ENCODE results near the gene HLA-B.

DNA sequence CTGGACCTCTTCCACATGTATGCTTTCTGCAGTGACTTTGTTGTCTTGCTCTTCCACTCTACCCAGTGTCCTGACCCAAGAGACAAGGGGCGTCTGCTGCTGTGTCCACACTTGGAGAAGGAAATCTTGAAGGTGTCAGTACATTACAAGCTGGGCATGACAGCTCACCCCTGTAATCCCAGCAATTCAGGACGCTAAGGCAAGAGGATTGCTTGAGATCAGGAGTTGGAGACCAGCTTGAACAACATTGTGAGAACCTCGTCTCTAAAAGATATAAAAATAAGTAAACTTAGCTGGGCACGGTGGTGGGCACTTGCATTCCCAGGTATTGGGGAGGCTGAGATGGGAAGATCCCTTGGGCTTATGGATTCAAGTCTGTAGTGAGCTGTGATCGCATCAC lies 5.8 kb upstream of the HLA-B start:
- TF ChIP-seq, protein P1, sequence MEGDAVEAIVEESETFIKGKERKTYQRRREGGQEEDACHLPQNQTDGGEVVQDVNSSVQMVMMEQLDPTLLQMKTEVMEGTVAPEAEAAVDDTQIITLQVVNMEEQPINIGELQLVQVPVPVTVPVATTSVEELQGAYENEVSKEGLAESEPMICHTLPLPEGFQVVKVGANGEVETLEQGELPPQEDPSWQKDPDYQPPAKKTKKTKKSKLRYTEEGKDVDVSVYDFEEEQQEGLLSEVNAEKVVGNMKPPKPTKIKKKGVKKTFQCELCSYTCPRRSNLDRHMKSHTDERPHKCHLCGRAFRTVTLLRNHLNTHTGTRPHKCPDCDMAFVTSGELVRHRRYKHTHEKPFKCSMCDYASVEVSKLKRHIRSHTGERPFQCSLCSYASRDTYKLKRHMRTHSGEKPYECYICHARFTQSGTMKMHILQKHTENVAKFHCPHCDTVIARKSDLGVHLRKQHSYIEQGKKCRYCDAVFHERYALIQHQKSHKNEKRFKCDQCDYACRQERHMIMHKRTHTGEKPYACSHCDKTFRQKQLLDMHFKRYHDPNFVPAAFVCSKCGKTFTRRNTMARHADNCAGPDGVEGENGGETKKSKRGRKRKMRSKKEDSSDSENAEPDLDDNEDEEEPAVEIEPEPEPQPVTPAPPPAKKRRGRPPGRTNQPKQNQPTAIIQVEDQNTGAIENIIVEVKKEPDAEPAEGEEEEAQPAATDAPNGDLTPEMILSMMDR (IDR thresholded peaks at IDR 0.05; ENCODE audit: low read length): no peak
- no peak for TF ChIP-seq EZH2 (IDR thresholded peaks at IDR 0.05; ENCODE audit: borderline replicate concordance, low read length)

All from OCI-LY1 (cell line).